Right hindlimb (tissue), 1 donor: ENCODE data around the gene MYCBPAP.
A peak's percentile ranks its signal among the peaks of the same experiment; 100 is the strongest.

Experiments used
- DNase-seq: peaks from one replicate; pipeline ENCODE4 v3.0.0-alpha.2; 2018

MYCBPAP gene

DNA sequence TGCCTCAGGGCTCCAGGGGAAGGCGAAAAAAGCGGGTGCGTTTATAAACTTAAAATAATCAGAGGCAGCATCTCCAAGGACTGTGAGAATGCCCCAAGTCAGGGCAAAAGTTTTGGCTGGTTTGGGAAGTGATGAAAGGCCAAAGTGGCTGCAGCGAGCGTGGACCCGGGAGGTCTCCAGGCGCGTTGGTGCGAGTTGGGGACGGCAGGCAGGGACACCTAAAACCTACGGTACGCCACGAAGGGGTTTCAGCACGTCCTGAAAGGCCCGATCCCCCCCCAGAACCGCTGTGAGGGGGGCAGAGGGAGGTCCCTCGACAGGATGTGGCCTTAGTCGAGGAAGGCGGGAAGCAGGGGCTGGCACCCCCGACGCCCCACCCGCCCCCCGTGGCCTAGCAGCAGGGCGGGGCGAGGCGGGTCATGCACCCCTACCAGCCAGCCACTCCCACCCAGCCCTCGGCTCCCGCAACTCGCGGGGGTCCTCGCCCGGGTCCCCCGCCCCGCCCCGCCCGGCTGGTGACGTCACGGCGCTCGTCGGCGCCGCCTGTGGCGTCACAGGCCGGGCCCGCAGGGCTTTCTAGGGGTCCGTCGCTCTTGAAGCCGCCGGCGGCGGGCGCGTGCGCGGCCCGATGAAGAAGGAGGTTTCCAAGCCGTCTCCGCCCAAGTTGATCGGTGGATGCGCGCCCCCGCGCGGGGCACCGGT is at the start of gene MYCBPAP:
Gene MYCBPAP, plus strand, starts transcription at position 569 of the 702 bp plus-strand sequence. CDS start 236 bp downstream, outside the sequence.
- peak; percentile 91 for DNase-seq

- DNase-seq = no peak
These were observed 49.2 kb upstream of the MYCBPAP start for GRCh38 chr17:50458701-50459676.

- DNase-seq = no peak
These were observed 48.5 kb upstream of the MYCBPAP start for GRCh38 chr17:50459756-50460155.

DNA sequence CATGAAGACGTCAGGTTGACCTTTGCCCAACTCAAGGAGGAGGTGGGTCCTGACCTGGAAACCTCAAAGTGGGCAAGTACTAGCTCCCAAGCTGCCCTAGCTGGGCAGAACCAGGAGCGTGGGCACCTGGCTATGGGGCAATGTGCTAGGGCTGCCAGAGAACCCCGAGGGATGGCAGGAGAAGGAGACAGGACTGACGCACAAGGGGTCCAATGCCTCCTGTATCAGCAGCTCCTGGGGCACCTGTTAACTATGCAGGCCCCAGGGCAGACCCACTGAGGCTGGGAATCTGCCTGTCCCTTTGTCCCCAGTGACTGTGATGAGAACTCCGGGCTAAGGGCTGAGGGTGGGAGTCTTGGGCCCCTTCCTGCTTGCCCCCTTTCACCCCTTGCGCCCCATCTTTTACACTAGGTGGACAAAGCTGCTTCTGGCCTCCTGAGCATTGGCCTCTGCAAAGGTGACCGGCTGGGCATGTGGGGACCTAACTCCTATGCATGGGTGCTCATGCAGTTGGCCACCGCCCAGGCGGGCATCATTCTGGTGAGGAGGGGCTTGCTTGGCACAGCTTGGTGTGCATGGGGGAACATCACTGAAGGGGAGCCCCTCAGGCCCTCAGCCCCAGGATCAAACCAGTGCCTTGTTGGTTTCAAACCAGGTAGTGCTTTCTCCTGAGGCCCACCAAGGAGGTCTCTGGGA is 47.3 kb upstream of the MYCBPAP start:
- no peak for DNase-seq

DNA sequence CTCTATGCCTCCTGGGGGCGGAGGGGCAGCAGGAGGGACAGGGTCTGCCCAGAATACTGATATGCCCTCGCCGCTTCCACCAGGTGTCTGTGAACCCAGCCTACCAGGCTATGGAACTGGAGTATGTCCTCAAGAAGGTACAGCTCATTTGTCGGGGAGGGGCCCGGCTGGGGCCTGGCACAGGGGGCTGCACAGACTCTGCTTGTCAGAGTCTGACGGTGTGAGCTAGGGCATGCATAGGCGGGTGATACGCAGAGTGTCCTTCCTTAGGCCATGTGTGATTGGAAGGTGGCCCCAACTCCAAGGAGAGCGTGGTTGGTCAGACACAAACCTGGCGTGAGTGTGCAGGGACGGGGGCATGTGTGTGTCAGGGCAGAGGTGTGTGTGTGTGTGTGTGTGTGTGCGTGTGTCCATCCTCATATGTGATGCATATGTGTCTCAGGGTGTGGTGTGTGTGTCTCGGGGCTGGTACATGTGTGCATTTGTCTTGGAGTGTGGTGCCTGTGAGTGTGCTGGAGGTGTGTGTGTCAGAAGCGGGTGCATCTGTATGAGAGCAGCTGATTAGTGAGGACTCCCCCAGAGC is 46.6 kb upstream of the MYCBPAP start:
- DNase-seq = no peak

GRCh38 chr17:50462446-50462845 is 45.8 kb upstream of the MYCBPAP start:
- DNase-seq = no peak

DNA sequence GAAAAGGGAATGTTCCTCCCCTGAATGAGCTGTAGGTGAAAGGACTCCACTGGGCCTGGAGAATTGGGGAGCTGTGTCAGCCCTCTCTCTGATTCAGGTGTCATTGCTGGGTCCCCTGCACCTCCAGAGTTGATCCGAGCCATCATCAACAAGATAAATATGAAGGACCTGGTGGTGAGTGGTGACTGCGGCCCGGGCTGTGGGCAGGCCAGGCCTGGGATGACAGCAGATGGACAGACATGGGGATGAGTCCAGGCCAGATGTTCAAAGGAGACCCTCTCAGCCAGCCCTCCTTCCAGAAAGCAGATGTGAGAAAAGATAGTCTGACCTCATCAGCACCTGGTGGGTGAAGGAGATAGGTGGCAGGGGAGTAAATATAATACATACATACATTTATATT is 44.1 kb upstream of the MYCBPAP start:
- DNase-seq = no peak

DNA sequence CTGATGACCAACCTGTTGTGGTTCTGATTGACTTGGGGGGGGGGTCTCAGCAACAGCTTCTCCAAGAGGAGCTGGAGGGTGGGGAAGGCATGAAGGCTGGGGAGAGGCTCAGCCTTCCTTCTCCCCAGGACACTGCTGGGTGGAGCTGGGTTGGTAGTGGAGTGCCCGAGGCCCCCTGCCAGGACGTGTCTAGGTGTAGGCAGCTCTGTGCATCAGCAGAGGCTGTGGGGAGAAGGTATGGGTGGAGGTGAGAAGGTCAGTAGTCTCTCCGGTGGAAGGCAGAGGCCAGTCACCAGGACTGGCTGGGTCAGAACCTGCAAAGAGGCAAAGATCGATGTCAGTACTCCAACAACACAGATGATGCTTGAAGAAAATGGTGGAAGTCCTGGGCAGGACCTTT is 43.5 kb upstream of the MYCBPAP start:
- no peak for DNase-seq

- DNase-seq = no peak
These were observed 43.1 kb upstream of the MYCBPAP start for GRCh38 chr17:50465171-50465570.

DNA sequence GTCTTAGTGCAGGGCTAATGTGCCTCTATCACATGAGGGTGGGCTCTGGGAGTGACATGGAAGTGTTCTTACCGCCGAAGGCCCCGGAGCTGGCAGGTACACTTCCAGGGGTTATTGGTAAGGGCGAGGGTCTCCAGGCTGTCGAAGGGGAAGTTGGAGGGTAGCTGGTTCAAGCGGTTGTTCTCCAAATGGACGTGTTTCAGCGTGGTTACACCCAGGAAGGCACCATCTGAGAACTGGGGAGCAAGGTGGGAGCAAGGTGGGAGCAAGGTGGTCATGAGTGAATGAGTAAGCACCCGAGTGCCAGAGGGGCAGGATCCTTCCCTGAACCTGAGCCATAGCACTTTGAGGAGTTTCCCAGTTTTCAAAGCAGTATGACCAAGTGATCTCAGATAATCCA is 42.6 kb upstream of the MYCBPAP start:
- DNase-seq = no peak

DNA sequence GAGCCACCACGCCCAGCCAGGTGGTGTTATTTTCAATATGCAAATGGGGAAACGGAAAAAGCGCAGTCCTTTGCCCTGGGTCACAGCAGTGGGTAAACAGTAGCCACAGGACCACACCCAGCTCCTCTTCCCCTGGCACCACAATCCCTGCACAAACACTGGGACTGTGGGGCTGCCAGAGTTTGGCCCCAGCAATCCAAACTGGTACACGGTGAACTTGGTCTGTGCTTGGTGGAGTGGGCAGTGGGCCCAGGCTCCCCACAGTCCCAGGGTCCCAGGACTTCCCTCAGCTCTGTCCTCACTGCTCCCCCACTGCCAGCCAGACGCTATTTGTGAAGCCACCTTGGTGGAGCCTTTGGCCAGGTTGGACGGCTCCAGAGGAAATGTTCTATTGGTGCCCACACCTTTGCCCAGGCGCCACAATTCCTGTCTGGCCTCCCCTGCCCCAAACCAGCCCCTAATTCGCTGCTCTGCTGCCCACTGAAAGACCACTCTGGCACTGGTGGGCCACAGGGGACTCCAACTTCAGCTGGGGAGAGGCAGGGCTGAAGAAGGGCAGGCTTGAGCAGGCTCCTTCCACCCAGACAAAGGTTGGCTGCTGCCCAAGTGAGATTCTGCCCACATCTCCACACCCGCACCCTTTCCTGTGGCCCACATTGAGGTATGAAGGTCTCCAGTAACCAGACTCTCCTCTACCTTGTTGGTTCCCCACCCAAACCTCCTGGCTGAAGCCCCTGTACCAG is 41.7 kb upstream of the MYCBPAP start:
- no peak for DNase-seq

DNA sequence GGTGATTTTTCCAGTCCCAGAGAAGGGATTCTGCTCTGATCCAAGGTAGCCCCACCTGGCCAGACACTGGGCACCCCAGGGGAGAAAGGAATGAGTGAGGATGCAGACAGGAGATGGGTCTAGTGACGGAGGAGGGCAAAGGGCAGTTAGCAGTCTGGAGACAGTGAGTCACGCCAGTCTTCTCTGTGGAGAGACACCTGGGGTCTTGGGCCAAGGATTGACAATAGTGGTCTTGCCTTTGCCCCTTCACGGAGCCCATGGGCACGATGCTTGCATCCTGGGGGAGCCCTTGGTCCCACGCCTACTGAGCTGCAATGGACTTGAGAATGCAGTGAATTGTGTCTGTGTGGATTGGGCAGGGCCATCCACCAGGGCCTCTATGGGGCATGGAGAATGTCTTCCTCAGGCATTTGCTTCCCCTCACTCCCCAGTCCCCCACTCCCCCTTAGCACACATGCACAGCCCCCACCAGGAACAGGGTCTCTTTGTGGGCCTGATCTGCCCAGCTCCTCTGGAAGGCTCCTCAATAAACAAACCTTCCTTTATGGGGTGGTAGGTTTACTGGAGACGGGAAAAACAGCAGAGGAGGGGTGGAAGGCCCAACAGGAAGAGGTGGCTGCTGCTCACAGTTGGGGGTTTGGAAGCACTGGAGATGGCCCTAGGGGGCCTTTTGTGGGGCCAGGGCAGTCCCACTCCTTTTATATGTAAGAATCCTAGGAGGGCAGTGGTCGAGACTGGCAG is 41.0 kb upstream of the MYCBPAP start:
- no peak for DNase-seq

GRCh38 chr17:50467855-50468303 is 40.4 kb upstream of the MYCBPAP start:
- DNase-seq = no peak

GRCh38 chr17:50468304-50469207 is 39.7 kb upstream of the MYCBPAP start, which contains the start of gene CHAD:
Gene CHAD (minus strand): TSS chr17:50468880. CDS start chr17:50468813, 67 bp downstream.
- DNase-seq = peak; percentile 69

DNA sequence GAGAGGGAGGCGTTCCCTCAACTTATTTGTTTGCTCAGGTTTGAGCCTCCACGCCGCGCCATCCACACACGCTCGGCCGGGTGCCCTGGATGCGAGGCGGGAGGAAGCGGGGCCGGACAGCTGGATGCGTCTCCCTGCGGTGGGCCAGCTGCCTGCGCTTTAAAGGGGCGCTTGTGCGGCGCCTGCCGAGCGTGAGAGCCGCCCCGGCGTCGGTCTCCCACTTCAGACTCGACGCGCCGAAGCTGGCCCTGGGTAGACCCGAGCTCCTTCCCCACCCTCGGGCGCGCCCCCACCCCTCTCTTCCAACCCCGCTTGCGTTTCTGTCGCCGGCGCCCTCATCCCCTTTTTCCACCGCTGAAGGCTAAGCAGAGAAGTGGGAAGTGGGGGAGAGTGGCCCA is 39.0 kb upstream of the MYCBPAP start:
- peak; percentile 61 for DNase-seq

GRCh38 chr17:50469671-50470305 is 38.5 kb upstream of the MYCBPAP start:
- peak; percentile 46 for DNase-seq

DNA sequence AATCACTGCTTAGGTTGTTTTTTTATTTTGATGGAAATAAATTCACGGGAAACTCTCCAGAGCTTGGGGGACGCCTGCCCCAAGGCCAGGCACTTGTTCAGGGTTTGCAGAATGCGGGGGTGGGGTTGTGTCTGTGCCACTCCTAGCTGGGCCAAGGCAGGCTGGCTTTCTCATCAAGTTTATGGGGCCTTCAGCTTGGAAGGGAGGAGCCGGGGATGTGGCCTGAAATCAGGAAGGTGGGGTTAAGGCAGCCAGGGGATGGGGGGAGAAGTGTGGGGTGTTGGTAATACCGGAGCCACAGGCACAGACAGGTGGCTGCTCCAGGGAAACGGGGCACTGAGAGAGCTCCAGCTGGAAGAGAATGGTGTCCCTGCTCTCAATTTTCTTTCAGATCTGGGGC is 37.8 kb upstream of the MYCBPAP start:
- peak; percentile 74 for DNase-seq

DNA sequence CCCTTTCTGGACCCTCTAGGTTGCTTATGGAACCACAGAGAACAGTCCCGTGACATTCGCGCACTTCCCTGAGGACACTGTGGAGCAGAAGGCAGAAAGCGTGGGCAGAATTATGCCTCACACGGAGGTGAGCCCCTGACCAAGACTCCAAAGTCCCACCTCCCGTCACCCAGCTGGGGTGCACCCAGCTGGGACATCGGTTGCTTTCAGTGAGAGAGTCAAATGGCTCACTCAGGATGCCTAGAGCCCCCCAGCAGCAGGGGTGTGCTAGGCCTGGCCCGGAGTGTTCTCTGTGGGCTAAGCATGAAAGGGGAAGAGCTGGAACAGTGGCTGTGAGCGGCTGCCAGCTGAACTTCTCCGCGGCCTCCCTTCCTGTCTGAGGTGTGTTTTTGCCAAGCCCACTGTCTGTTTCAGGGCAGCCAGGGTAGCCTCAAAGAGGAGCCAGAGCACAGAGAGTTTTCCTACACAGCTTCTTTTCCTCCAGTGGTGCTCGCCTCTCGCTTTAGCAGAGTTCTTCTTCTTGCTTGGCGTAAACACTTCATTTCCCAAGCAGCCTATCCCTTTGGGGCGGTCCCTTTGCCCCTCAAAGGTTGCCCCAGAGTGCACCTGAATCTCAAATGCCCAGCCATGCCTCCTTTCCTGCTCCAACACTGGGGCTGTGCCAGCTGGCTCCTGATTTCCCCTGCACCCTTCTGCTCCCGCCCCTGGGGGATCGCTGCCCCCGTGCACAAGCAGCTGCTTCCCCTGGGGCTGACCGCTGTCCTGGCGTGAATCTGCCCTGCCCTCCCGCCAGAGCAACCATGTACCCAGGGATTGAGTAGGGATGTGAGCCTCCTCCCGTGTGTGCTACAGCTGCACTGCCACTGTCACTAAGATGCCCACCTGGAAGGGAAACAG is 37.0 kb upstream of the MYCBPAP start:
- peak; percentile 79 for DNase-seq

DNA sequence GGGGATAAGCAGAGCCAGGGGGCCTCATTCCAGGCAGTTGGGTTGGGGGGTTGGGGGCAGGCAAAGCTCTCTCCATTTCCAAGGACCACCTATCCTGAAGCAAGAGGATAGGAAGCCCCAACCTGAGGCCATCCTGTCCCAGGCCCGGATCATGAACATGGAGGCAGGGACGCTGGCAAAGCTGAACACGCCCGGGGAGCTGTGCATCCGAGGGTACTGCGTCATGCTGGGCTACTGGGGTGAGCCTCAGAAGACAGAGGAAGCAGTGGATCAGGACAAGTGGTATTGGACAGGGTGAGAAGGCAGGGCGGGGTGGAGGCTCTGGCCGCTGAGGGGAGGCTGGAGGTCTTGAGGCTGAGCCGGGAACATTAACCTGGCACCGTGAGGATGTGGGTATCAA is 36.0 kb upstream of the MYCBPAP start:
- DNase-seq = no peak
